ENCODE data around the gene CHTF8.
A peak's percentile ranks its signal among the peaks of the same experiment; 100 is the strongest.
"Not testable (repeated sequence)": the region's sequence is repeated elsewhere in the genome, so short reads cannot be mapped to it uniquely, and the experiment has no call there.

Gene CHTF8

DNA sequence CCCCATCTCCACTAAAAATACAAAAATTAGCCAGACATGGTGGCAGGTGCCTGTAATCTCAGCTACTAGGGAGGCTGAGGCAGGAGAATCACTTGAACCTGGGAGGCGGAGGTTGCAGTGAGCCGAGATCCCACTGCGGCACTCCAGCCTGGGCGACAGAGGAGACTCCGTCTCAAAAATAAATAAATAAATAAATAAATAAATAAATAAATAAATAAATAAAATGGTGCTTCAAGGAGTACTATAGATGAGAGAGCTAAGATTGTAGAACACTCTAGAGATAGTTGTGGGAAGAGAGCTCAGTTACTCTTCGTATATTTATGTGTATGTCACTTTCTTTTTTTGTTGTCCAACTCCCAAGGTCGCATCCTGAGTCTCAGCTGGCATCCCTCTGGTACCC lies 7.1 kb upstream of the CHTF8 start:
- DNase-seq (ENCODE audit: low read depth in 2 of 2), result not testable (repeated sequence)

DNA sequence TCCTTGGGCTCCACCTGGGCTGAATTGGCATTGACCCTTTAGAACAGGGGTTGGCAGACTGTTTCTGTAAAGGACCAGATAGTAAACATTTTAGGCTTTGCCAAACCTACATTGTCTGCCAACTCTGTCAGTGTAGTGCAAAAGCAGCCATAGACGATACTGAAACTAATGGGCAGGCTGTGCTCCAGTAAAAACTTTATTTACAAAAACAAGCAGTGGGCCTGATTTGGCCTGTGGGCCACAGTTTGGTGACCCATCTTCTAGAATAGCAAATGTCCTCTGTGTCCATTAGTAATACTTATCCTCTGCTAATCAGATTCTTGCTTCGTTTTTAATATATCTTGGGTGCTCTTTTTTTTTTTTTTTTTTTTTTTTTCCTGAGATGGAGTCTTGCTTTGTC lies 6.2 kb upstream of the CHTF8 start:
- no peak for DNase-seq (ENCODE audit: low read depth in 2 of 2)

DNA sequence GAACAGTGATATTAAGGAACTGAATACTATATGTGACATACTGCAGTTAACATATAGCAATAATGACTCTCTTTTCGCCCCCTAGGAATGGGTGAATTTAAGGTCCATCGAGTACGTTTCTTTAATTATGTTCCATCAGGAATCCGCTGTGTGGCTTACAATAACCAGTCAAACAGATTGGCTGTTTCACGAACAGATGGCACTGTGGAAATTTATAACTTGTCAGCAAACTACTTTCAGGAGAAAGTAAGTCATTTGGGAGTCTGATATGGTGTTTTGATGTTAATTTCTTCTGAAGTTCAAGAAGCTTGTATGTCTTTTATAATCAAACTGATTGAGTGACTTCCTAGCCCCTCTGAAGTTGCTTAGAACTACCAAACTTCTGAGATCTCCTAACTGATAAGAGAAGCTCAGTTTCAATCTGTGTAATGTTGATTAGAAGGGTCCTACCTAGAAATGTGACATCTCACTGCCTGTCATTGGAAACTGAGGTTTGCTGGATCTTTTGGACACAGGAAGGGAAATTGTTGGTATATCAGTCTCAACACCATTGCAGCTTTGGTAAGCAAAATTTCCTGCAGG lies 1.1 kb upstream of the CHTF8 start:
- DNase-seq (ENCODE audit: low read depth in 2 of 2), result no peak

DNA sequence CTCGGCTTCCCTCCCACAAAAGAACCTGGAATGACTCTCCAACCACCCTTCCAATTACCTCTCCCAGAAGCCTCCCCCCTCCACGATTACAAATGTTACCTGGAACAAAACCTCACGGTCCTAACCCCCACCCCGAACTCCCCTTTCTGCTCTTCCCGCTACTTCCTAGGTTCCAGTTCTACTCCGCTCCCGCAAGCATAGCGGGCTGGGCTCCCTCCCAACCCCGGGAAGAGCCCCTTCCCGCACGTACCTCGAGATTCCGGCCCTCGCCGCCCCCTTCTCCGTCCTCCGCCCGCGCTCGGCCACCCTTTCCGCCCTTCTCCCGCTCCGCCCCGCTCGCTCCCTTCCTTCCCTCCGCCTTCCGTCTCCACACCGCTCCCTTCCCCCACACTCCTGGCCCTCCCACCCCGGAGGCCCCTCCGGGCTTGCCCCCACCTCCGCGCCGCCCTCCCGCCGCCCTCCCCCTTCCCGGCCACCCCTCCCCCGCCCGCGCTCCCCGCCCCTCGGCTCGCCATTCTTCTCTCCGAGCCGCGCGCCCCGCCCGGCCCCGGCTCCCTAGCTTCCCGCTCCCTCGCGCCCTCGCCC lies 457 bp downstream of the CHTF8 start:
- DNase-seq (ENCODE audit: low read depth in 2 of 2), result peak; percentile 80 to 82

DNA sequence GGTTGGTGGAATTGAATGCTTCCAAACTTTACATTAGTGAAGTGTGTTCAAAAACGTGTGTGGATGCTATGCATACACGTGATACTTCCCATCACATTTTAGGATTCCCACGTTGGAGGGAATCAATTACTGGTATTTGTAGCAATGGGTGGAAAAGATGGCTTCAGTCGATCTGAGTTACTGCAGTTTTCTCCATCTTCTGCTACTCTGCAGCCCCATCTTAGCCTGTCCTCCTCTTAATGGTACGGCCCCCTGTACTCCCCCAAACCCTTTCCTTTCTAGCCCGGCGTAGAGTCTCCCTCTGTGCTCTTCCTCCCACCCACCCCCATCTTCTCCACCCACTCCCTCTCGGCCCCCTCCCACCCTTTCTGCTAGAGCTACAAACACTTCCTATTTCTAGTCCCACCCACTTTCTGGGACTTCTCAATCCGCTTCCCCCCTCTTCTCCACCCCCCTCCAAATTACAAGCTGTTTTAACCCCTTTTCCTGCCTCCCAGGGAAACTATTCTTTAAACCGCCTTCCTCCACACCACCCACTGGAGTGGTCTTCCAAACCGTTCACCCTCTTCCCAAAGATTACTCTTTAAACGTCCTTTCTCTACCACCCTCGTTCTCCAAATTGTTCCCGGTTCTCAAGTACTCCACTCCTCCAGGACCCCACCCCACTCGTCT lies 1.1 kb downstream of the CHTF8 start:
- DNase-seq (ENCODE audit: low read depth in 2 of 2), result no peak

GRCh38 chr16:69130461-69130860 lies 1.9 kb downstream of the CHTF8 start:
- DNase-seq (ENCODE audit: low read depth in 2 of 2), result no peak

GRCh38 chr16:69127966-69128510 lies 4.3 kb downstream of the CHTF8 start:
- DNase-seq (ENCODE audit: low read depth in 2 of 2), result no peak

GRCh38 chr16:69126801-69127200 lies 5.6 kb downstream of the CHTF8 start:
- DNase-seq (ENCODE audit: low read depth in 2 of 2), result not testable (repeated sequence)

- DNase-seq (ENCODE audit: low read depth in 2 of 2), result no peak
Observed at GRCh38 chr16:69126221-69126620, 6.2 kb downstream of the CHTF8 start.

- not testable (repeated sequence) for DNase-seq (ENCODE audit: low read depth in 2 of 2)
Observed at GRCh38 chr16:69124961-69125360, 7.4 kb downstream of the CHTF8 start.

DNA sequence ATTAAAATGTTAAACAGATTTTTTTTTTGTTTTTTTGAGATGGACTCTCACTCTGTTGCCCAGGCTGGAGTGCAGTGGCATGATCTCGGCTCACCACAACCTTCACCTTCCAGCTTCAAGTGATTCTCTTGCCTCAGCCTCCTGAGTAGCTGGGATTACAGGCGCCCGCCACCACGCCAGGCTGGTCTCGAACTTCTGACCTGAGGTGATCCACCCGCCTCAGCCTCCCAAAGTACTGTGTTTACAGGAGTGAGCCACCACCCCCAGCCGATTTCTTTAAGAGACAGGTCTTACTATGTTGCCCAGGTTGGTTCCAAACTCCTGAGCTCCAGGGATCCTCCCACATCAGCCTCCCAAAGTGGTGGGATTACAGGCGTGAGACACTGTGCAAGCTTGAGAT lies 8.0 kb downstream of the CHTF8 start:
- not testable (repeated sequence) for DNase-seq (ENCODE audit: low read depth in 2 of 2)

GRCh38 chr16:69123910-69124309 lies 8.5 kb downstream of the CHTF8 start:
- no peak for DNase-seq (ENCODE audit: low read depth in 2 of 2)

- DNase-seq (ENCODE audit: low read depth in 2 of 2), result no peak
Observed at GRCh38 chr16:69120096-69120664, 12.2 kb downstream of the CHTF8 start.

GRCh38 chr16:69119536-69119935 lies 12.9 kb downstream of the CHTF8 start:
- DNase-seq (ENCODE audit: low read depth in 2 of 2), result no peak

DNA sequence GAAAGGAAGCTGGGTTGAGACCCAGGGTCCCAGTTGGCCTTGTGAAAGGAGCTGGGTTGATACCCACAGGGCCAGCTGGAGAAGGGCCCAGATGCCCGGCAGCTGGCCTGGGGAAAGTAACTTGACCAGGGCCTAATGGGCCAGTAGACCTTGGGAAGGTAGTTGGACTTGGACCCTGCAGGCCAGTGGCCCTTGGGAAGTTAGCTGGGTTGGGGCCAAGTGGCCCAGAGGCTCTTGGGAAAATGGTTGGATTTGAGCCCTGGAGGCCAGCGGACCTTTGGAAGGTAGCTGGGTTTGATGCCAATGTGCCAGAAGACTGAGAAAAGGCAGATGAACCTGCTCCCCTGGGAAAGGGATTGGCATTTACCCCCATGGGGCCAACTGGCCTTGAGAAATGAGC lies 13.4 kb downstream of the CHTF8 start:
- DNase-seq (ENCODE audit: low read depth in 2 of 2), result no peak

GRCh38 chr16:69118468-69118867 lies 13.9 kb downstream of the CHTF8 start:
- no peak for DNase-seq (ENCODE audit: low read depth in 2 of 2)

DNA sequence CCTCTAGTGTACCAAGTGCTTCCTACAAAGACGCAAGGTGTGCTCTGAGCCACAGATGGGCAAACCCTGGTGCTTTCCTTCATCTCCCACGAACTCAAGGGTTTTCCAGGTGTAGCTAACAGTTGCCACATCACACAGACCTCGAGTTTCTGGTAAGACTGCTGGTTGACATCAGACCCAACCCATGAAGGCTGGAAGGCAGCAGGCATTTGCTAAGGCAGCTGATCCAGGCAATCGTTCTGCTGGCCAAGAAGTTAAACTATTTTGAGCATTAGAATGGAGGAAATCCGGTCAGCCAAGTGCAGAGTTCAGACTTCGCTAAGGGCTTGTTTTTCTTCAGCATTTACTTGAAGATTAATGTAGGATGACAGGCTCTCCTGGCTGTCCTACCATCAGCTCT lies 15.5 kb downstream of the CHTF8 start:
- DNase-seq (ENCODE audit: low read depth in 2 of 2), result no peak

DNA sequence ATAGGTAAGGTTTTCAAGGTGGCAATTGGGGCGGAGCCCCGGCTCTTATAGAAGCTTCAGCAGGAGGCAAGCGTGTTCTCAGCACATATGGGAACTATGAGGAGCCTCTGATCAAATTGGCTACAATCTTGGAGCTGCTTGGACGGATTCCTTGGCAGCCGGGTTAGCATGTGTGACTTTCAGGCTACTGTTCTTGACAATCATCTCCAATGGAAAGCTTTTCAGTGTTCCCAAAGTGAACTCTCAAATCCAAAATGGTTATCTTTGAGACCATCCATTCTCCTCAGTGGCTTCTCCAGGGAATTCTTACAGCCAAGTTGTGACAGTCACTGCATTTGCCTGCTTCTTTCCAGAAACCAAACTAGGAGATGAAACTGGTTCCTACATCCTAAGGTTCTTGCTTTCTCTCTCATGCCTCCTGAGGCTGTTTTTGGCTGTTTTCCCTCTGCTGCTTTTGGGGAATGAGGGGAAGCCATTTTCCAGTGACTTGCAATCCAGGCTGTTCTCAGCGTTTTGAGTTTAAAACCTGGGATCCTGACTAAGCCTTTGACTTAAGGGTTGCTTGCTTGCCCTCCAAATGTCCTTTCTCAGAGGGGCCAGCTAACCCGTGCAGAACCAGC lies 16.0 kb downstream of the CHTF8 start:
- no peak for DNase-seq (ENCODE audit: low read depth in 2 of 2)

DNA sequence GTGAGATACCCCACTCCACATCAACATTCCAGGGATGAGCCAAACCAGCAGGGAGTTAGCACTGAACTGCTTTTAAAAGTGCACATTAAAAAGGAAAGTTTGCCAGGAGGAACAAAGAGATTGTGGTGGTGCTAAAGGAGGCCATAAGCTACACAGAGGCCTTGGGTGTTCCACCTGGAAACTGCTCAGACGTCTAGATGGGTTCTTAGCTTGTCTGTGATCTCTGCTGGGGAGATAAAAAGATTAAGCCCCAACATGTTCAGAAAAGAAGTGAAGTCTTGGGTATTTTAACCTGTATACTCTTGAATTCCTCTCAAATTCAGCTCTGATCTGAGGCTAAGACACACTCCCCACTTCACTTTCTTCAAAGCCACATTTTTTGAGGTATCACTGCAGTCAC lies 16.6 kb downstream of the CHTF8 start:
- no peak for DNase-seq (ENCODE audit: low read depth in 2 of 2)

- no peak for DNase-seq (ENCODE audit: low read depth in 2 of 2)
Observed at GRCh38 chr16:69115361-69115760, 17.0 kb downstream of the CHTF8 start.

- no peak for DNase-seq (ENCODE audit: low read depth in 2 of 2)
Observed at GRCh38 chr16:69114976-69115355, 17.4 kb downstream of the CHTF8 start.

DNA sequence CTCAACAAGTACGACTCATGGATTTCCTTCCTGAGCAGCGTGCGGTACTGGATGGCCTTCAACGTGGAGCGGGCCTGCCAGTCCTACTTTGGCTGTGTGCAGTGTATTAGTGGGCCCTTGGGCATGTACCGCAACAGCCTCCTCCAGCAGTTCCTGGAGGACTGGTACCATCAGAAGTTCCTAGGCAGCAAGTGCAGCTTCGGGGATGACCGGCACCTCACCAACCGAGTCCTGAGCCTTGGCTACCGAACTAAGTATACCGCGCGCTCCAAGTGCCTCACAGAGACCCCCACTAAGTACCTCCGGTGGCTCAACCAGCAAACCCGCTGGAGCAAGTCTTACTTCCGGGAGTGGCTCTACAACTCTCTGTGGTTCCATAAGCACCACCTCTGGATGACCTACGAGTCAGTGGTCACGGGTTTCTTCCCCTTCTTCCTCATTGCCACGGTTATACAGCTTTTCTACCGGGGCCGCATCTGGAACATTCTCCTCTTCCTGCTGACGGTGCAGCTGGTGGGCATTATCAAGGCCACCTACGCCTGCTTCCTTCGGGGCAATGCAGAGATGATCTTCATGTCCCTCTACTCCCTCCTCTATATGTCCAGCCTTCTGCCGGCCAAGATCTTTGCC lies 17.9 kb downstream of the CHTF8 start:
- no peak for DNase-seq (ENCODE audit: low read depth in 2 of 2)

Measured in stimulated activated CD8-positive, alpha-beta memory T cell treated with anti-CD3 and anti-CD28 coated beads, Interleukin-2, amount 100 ng/mL, for 48 hours (primary cell).